Activated CD4-positive, CD25-positive, alpha-beta regulatory T cell treated with anti-CD3 and anti-CD28 coated beads, Interleukin-2, amount 50 U/mL, for 72 hours (primary cell): ENCODE data around the gene POU2F3.

Experiments used
- DNase-seq: peaks from one replicate; pipeline ENCODE4 v3.0.0; 2021

POU2F3 gene

GRCh38 chr11:120346233-120346632 is 106.3 kb downstream of the POU2F3 start:
- DNase-seq, result no peak

DNA sequence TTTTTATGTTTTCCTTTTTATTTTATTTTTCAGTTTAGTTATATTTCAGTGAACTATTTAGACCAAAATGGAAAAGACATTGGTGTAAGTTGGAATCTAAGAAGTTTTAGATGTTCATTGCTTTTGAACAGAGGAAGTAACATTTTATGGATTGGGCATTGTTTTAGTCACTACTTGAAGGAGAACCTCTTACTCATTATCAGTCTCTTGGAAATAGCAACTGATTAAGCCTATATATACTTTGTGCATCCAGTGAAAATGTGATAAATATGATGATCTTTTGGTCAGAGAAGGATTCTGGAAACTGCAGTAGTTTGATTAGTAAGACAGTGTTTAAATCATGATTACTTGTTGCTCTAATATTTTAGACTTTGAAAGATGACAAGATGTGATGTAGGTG is 110.7 kb downstream of the POU2F3 start:
- DNase-seq, result no peak

DNA sequence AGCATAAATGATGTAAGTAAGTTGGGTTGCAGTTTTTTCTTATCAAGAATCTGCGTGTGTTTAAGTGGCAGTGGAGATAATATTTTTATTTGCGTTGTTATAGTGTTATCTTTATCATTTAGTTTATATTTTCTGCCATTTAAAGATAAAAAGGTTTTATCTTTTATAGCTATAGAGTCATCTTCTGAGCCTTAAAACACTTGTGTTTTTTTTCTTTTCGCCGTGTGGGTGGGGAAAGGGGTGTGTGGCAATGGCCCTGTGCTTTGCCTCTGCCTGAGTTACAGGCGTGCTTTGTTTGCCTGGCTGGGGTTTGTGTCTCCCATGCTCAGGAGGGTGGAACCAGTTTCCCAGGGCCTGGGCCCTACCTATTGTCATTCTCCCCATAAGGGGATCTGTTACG is 112.5 kb downstream of the POU2F3 start:
- DNase-seq, result no peak

- DNase-seq, result no peak
Measured at GRCh38 chr11:120354068-120354467, 114.1 kb downstream of the POU2F3 start.

DNA sequence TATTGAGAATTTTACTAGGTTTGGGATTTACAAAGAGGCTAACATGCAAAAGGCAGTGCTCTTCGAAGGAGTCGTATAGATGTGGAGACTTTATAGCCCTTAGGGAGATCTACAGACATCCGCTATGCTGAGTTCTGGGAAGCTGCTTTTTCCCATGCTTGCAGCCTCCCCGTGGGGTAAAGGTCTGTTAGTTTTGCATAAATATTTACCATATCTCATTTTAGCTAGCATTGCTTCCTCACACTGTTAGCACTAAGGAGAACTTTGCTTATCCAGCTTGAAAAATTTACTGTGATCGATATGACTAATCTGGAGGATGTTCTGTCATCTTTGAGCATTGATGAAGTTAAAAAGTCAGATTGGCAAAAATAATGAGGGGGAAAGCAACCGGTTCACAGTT is 114.8 kb downstream of the POU2F3 start:
- no peak for DNase-seq

GRCh38 chr11:120357620-120358019 is 117.7 kb downstream of the POU2F3 start:
- DNase-seq, result no peak

DNA sequence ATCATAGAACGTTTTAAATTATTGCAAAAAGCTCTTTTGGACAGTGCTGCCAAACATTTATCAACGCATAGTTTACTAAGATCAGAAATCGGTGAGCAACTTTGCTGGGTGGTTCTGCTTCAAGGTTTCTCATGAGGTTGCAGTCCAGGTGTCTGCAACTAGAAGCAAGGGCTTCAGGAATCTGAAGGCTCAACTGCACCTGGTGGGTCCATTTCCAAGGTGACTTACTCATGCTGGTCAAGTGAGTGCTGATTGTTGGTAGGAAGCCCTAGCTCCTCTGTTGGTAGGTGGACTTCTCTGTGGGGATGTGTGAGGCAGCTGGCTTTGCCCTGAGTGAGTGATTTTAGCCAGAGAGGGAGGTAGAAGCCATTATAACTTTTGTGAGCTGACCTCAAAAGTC is 118.8 kb downstream of the POU2F3 start:
- DNase-seq, result no peak

DNA sequence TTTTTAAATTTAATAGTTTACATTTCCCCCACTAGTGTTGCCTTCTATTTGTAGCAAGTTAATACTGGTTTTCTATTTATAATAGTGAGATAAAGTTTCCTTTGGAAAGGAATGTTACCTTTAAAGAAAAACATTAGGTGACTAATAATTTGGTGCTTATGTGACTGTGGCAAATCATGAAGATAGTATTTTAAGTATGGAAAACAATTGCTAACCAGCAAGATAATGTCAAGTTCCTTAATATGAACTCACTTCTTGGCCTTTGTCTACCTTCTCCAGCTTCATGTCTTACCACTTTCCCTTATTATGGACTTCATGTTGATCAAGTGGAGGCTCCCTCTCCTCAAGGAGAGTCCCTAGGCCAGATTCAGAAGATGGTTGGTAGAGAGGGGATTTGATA is 123.5 kb downstream of the POU2F3 start:
- DNase-seq, result no peak

GRCh38 chr11:120365512-120365911 is 125.6 kb downstream of the POU2F3 start:
- DNase-seq, result no peak
